HEK293 (cell line): ENCODE data around the gene ZMPSTE24.
A peak's percentile ranks its signal among the peaks of the same experiment; 100 is the strongest.

Source experiments
- CTCF ChIP-seq: fragments of 450-650 bp; formaldehyde crosslinking; IDR thresholded peaks from 2 replicates; pipeline ENCODE4 v1.5.1; 2016; ENCODE audit warnings: missing biosample characterization, missing genetic modification characterization
- INSM2 ChIP-seq: fragments of 450-650 bp; formaldehyde crosslinking; IDR thresholded peaks from 2 replicates; pipeline ENCODE4 v1.5.1; 2016; ENCODE audit warnings: missing biosample characterization, missing genetic modification characterization
- KLF8 ChIP-seq: fragments of 450-650 bp; formaldehyde crosslinking; IDR thresholded peaks from 2 replicates; pipeline ENCODE4 v1.5.1; 2016; ENCODE audit warnings: missing biosample characterization, missing genetic modification characterization
- OVOL3 ChIP-seq: fragments of 450-650 bp; formaldehyde crosslinking; IDR thresholded peaks from 2 replicates; pipeline ENCODE4 v1.5.1; 2016; ENCODE audit warnings: missing biosample characterization, missing genetic modification characterization
- PRDM2 ChIP-seq: fragments of 450-650 bp; formaldehyde crosslinking; IDR thresholded peaks from 2 replicates; pipeline ENCODE4 v1.5.1; 2016; ENCODE audit warnings: missing biosample characterization, missing genetic modification characterization, borderline replicate concordance
- RBAK ChIP-seq: fragments of 450-650 bp; formaldehyde crosslinking; IDR thresholded peaks from 2 replicates; pipeline ENCODE4 v1.5.1; 2016; ENCODE audit warnings: missing biosample characterization, missing genetic modification characterization
- SP2 ChIP-seq: fragments of 450-650 bp; formaldehyde crosslinking; IDR thresholded peaks from 2 replicates; pipeline ENCODE4 v1.5.1; 2016; ENCODE audit warnings: missing biosample characterization, missing genetic modification characterization
- SP3 ChIP-seq: fragments of 450-650 bp; formaldehyde crosslinking; IDR thresholded peaks from 2 replicates; pipeline ENCODE4 v1.5.1; 2016; ENCODE audit warnings: missing biosample characterization, missing genetic modification characterization
- TRIM28 ChIP-seq: IDR thresholded peaks from 2 replicates; pipeline ENCODE4 v1.6.1; 2011; ENCODE audit warnings: low read length, control low read depth, borderline replicate concordance
- ZBTB49 ChIP-seq: fragments of 450-650 bp; formaldehyde crosslinking; IDR thresholded peaks from 2 replicates; pipeline ENCODE4 v1.5.1; 2016; ENCODE audit warnings: missing biosample characterization, missing genetic modification characterization, low read depth
- ZNF146 ChIP-seq: fragments of 450-650 bp; formaldehyde crosslinking; IDR thresholded peaks from 2 replicates; pipeline ENCODE4 v1.5.1; 2016; ENCODE audit warnings: missing biosample characterization, missing genetic modification characterization
- ZNF16 ChIP-seq: fragments of 450-650 bp; formaldehyde crosslinking; IDR thresholded peaks from 2 replicates; pipeline ENCODE4 v1.5.1; 2016; ENCODE audit warnings: low read depth, missing biosample characterization, missing genetic modification characterization
- ZNF239 ChIP-seq: fragments of 450-650 bp; formaldehyde crosslinking; IDR thresholded peaks from 2 replicates; pipeline ENCODE4 v1.5.1; 2016; ENCODE audit warnings: missing biosample characterization, missing genetic modification characterization
- ZNF24 ChIP-seq: fragments of 450-650 bp; formaldehyde crosslinking; IDR thresholded peaks from 2 replicates; pipeline ENCODE4 v1.5.1; 2016; ENCODE audit warnings: missing biosample characterization, missing genetic modification characterization
- ZNF26 ChIP-seq: fragments of 450-650 bp; formaldehyde crosslinking; IDR thresholded peaks from 2 replicates; pipeline ENCODE4 v1.5.1; 2016; ENCODE audit warnings: missing biosample characterization, missing genetic modification characterization
- ZNF280C ChIP-seq: fragments of 450-650 bp; formaldehyde crosslinking; IDR thresholded peaks from 2 replicates; pipeline ENCODE4 v1.5.1; 2016; ENCODE audit warnings: missing biosample characterization, missing genetic modification characterization
- ZNF324 ChIP-seq: fragments of 450-650 bp; formaldehyde crosslinking; IDR thresholded peaks from 2 replicates; pipeline ENCODE4 v1.5.1; 2016; ENCODE audit warnings: missing biosample characterization, missing genetic modification characterization
- ZNF610 ChIP-seq: fragments of 450-650 bp; formaldehyde crosslinking; IDR thresholded peaks from 2 replicates; pipeline ENCODE4 v1.5.1; 2016; ENCODE audit warnings: missing biosample characterization, missing genetic modification characterization, borderline replicate concordance
- ZNF621 ChIP-seq: fragments of 450-650 bp; formaldehyde crosslinking; IDR thresholded peaks from 2 replicates; pipeline ENCODE4 v1.5.1; 2017; ENCODE audit warnings: missing biosample characterization, missing genetic modification characterization
- ZNF677 ChIP-seq: fragments of 450-650 bp; IDR thresholded peaks from 2 replicates; pipeline ENCODE4 v1.5.0; 2018; ENCODE audit warnings: missing biosample characterization, mild to moderate bottlenecking, missing genetic modification characterization, moderate library complexity
- ZNF704 ChIP-seq: fragments of 450-650 bp; formaldehyde crosslinking; IDR thresholded peaks from 2 replicates; pipeline ENCODE4 v1.5.1; 2016; ENCODE audit warnings: missing biosample characterization, missing genetic modification characterization
- ZNF791 ChIP-seq: fragments of 450-650 bp; formaldehyde crosslinking; IDR thresholded peaks from 2 replicates; pipeline ENCODE4 v1.5.1; 2016; ENCODE audit warnings: missing biosample characterization, missing genetic modification characterization

Gene ZMPSTE24

GRCh38 chr1:40257688-40258444 lies at the start of gene ZMPSTE24 (continued):
- TF ChIP-seq ZNF791: no peak
- no peak for TF ChIP-seq RBAK (tag by site-specific recombination)
- no peak; the same call in 1 of the 2 replicates for TF ChIP-seq PRDM2 (tag by site-specific recombination)
- peak; percentile 99 for TF ChIP-seq SP2 (tag by site-specific recombination)
- peak; percentile 67 for TF ChIP-seq CTCF (tag by site-specific recombination)
- TF ChIP-seq KLF8: peak; percentile 100
- peak; percentile 100 for TF ChIP-seq SP3 (tag by site-specific recombination)
- TF ChIP-seq ZNF16 (tag by site-specific recombination): no peak
- TF ChIP-seq ZNF677 (tag by site-specific recombination): no peak
- TF ChIP-seq OVOL3 (tag by site-specific recombination): peak; percentile 87
- TF ChIP-seq ZNF24 (tag by site-specific recombination): peak; percentile 96
- peak; percentile 96 for TF ChIP-seq ZNF610 (tag by site-specific recombination)
- peak; percentile 80 for TF ChIP-seq ZNF239
- peak; percentile 97 for TF ChIP-seq ZNF324 (tag by site-specific recombination)
- TF ChIP-seq ZBTB49 (tag by site-specific recombination): no peak
- TF ChIP-seq ZNF146 (tag by site-specific recombination): peak; percentile 91
- TF ChIP-seq ZNF704: peak; percentile 95
- peak; percentile 96 for TF ChIP-seq TRIM28
- no peak for TF ChIP-seq ZNF621 (tag by site-specific recombination)
- no peak for TF ChIP-seq ZNF280C
- TF ChIP-seq INSM2 (tag by site-specific recombination): peak; percentile 94
- no peak for TF ChIP-seq ZNF26 (tag by site-specific recombination)
